ENCODE data around the gene DDIT3.

DDIT3 gene

DNA sequence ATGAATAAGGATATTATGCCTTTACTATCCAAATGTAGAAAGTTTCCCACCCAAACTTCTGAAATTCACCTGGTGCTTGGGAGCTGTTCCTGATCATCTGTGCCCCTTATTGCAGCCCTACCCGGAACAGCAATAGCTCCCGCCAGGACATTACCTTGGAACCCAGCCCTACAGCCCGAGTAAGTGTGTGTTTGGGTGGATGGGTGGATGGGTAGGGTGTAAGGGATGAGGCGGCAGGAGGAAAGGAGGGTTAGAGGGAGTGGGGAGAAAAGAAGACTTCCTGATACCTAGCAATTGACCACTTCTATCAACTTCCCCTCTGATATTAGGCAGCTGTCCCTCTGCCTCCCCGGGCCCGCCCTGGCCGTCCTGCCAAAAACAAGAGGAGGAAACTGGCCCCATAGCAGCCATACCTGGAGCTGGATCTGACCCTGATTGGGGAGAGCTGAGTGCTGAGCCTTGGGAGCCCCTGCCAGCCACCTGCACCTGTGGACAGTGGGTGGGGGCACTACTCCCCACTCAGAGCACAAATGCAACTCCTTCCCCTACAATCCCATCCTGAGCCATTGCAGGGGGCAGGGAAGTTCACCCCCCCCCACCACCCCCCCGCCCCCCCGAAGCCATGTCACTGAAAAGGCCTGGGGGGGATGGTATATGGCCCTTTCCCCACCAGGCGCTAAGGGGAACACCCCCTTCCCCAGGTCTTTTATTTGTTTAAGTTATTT is 8.7 kb upstream of the DDIT3 start:
- Histone ChIP-seq H3F3A (ENCODE audit: control insufficient read depth, insufficient read depth) (peaks cover 2% of the 10 kb centered on the region; the same call in 1 of the 2 replicates), H3K36me3 (ENCODE audit: control insufficient read depth, low read length) (peaks cover 90% of the 10 kb centered on the region), H3K27me3 (ENCODE audit: control insufficient read depth, low read length) (no peaks in the 10 kb centered on the region), H3K27ac (ENCODE audit: low read depth, low read length) (no peak overlapping the region), H3K9me2 (replicated peaks; ENCODE audit: control insufficient read depth, low read length) (no peaks in the 10 kb centered on the region), H3K79me2 (ENCODE audit: control insufficient read depth, low read length) (peaks cover 15% of the 10 kb centered on the region), H3K9me3 (ENCODE audit: control insufficient read depth, insufficient read depth, low read length) (no peaks in the 10 kb centered on the region), H3K4me2 (ENCODE audit: low read length) (no peak overlapping the region), H4K20me1 (ENCODE audit: control insufficient read depth, insufficient read depth, low read depth, low read length) (no peaks in the 10 kb centered on the region), H3K4me3 (ENCODE audit: low read length) (no peak overlapping the region), H3K4me1 (ENCODE audit: control insufficient read depth, low read length) (peaks cover 11% of the 10 kb centered on the region)
- TF ChIP-seq, protein P1, sequence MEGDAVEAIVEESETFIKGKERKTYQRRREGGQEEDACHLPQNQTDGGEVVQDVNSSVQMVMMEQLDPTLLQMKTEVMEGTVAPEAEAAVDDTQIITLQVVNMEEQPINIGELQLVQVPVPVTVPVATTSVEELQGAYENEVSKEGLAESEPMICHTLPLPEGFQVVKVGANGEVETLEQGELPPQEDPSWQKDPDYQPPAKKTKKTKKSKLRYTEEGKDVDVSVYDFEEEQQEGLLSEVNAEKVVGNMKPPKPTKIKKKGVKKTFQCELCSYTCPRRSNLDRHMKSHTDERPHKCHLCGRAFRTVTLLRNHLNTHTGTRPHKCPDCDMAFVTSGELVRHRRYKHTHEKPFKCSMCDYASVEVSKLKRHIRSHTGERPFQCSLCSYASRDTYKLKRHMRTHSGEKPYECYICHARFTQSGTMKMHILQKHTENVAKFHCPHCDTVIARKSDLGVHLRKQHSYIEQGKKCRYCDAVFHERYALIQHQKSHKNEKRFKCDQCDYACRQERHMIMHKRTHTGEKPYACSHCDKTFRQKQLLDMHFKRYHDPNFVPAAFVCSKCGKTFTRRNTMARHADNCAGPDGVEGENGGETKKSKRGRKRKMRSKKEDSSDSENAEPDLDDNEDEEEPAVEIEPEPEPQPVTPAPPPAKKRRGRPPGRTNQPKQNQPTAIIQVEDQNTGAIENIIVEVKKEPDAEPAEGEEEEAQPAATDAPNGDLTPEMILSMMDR (IDR thresholded peaks at IDR 0.05; ENCODE audit: low read depth, low read length, poor library complexity, severe bottlenecking) = no peak
- TF ChIP-seq EZH2phosphoT487 (IDR thresholded peaks at IDR 0.05; ENCODE audit: borderline replicate concordance, low read length) = no peak

DNA sequence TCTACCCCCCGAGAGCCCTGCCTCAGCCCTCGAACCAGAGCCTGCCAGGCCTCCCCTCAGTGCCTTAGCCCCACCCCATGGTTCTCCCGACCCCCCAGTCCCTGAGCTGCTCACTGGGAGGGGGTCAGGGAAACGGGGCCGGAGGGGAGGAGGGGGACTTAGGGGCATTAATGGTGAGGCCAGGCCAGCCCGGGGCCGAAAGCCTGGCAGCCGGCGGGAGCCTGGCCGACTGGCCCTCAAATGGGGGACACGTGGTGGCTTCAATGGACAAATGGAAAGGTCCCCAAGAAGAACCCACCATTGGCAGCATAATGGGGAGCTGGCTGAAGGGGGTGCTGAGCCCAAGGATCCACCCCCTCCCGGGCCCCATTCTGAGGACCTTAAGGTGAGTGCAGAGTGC is 7.9 kb upstream of the DDIT3 start:
- H3K9me3 ChIP-seq (ENCODE audit: control insufficient read depth, insufficient read depth, low read length) = no peaks in the 10 kb centered on the region
- no peak overlapping the region for H3K4me3 ChIP-seq (ENCODE audit: low read length)
- peaks cover 16% of the 10 kb centered on the region for H3K4me1 ChIP-seq (ENCODE audit: control insufficient read depth, low read length)
- H3K9me2 ChIP-seq (replicated peaks; ENCODE audit: control insufficient read depth, low read length) = no peaks in the 10 kb centered on the region
- TF ChIP-seq, protein P1 (IDR thresholded peaks at IDR 0.05; ENCODE audit: low read depth, low read length, poor library complexity, severe bottlenecking) = no peak
- no peak for TF ChIP-seq EZH2phosphoT487 (IDR thresholded peaks at IDR 0.05; ENCODE audit: borderline replicate concordance, low read length)
- no peaks in the 10 kb centered on the region for H3K27me3 ChIP-seq (ENCODE audit: control insufficient read depth, low read length)
- no peaks in the 10 kb centered on the region for H4K20me1 ChIP-seq (ENCODE audit: control insufficient read depth, insufficient read depth, low read depth, low read length)
- peaks cover 91% of the 10 kb centered on the region for H3K36me3 ChIP-seq (ENCODE audit: control insufficient read depth, low read length)
- peaks cover 2% of the 10 kb centered on the region; the same call in 1 of the 2 replicates for H3F3A ChIP-seq (ENCODE audit: control insufficient read depth, insufficient read depth)
- no peak overlapping the region for H3K27ac ChIP-seq (ENCODE audit: low read depth, low read length)
- H3K4me2 ChIP-seq (ENCODE audit: low read length) = no peak overlapping the region
- H3K79me2 ChIP-seq (ENCODE audit: control insufficient read depth, low read length) = peaks cover 23% of the 10 kb centered on the region

DNA sequence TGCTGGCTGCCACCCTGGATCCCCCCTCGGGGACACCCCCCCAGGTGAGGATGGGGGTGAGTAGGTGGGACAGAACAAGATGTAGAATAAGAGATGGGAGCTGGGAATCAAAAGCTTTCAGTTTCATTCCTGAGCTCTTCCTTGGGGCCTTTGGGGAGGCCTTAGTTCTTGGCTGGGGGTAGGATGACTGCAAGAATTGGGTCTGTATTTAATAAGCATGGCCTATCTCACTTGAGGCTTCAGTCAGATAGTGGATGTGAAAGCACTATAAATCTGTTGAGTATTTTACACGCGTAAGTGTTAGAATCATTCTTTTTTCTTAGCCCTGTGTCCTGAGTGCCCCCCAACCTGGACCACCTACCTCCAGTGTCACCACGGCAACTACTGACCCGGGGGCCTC is 6.9 kb upstream of the DDIT3 start:
- Histone ChIP-seq H3K4me2 (ENCODE audit: low read length) (no peak overlapping the region), H4K20me1 (ENCODE audit: control insufficient read depth, insufficient read depth, low read depth, low read length) (no peaks in the 10 kb centered on the region), H3K4me3 (ENCODE audit: low read length) (no peak overlapping the region), H3K27ac (ENCODE audit: low read depth, low read length) (no peak overlapping the region), H3K4me1 (ENCODE audit: control insufficient read depth, low read length) (peaks cover 18% of the 10 kb centered on the region), H3K36me3 (ENCODE audit: control insufficient read depth, low read length) (peaks cover 82% of the 10 kb centered on the region), H3K9me2 (replicated peaks; ENCODE audit: control insufficient read depth, low read length) (no peaks in the 10 kb centered on the region), H3K79me2 (ENCODE audit: control insufficient read depth, low read length) (peaks cover 25% of the 10 kb centered on the region), H3F3A (ENCODE audit: control insufficient read depth, insufficient read depth) (peaks cover 4% of the 10 kb centered on the region; the same call in 1 of the 2 replicates), H3K9me3 (ENCODE audit: control insufficient read depth, insufficient read depth, low read length) (no peaks in the 10 kb centered on the region), H3K27me3 (ENCODE audit: control insufficient read depth, low read length) (no peaks in the 10 kb centered on the region)
- no peak for TF ChIP-seq EZH2phosphoT487 (IDR thresholded peaks at IDR 0.05; ENCODE audit: borderline replicate concordance, low read length)
- TF ChIP-seq, protein P1 (IDR thresholded peaks at IDR 0.05; ENCODE audit: low read depth, low read length, poor library complexity, severe bottlenecking) = no peak

All from DOHH2 (cell line).